ENCODE measurements around the gene PLAGL2. TPM values are rescaled to one million over a fixed set of nuclear protein-coding genes. Genes with fewer than 3 reads are reported as not detected.

Gene PLAGL2
- total RNA-seq, 1 experiment from 2014 or later: 40.4 TPM

DNA sequence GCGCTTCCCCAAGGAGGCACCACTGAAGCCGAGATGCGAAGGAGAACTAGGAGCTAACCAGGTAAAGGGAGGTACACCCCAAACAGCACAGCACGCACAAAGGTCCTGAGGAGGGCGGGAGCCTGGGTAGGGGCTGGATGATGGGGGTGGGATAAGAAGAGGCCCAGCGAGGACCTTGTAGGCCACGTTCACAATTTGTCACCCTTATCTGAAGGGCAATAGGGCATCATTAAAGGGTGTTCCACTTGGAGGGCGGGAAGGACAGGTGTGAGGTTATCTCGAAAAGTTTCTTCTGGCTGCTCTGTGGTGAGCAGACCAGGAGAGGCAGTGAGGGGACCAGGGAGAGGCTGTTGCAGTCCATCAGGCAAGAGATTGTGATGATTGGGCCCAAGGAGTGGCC is 25.7 kb upstream of the PLAGL2 start:
- H3K4me1 ChIP-seq (ENCODE audit: insufficient read depth, low read length, poor library complexity, severe bottlenecking): peaks cover 9% of the 10 kb centered on the region
- ChIA-PET POLR2A (ENCODE audit: low non-redundant PET) (no interaction called here), CTCF (no interaction called here)
- DNase-seq (ENCODE audit: low spot score): no peak
- intact Hi-C loops (cut with micrococcal nuclease; ENCODE audit: unreplicated experiment): no loop called here
- no peak overlapping the region for H3K4me3 ChIP-seq (ENCODE audit: low read depth, low read length, poor library complexity, severe bottlenecking)
- TF ChIP-seq, protein P1, sequence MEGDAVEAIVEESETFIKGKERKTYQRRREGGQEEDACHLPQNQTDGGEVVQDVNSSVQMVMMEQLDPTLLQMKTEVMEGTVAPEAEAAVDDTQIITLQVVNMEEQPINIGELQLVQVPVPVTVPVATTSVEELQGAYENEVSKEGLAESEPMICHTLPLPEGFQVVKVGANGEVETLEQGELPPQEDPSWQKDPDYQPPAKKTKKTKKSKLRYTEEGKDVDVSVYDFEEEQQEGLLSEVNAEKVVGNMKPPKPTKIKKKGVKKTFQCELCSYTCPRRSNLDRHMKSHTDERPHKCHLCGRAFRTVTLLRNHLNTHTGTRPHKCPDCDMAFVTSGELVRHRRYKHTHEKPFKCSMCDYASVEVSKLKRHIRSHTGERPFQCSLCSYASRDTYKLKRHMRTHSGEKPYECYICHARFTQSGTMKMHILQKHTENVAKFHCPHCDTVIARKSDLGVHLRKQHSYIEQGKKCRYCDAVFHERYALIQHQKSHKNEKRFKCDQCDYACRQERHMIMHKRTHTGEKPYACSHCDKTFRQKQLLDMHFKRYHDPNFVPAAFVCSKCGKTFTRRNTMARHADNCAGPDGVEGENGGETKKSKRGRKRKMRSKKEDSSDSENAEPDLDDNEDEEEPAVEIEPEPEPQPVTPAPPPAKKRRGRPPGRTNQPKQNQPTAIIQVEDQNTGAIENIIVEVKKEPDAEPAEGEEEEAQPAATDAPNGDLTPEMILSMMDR (conservative IDR thresholded peaks at IDR 0.05; ENCODE audit: low read depth, low read length): no peak
- TF ChIP-seq EZH2 (IDR thresholded peaks at IDR 0.05; ENCODE audit: borderline replicate concordance, low read depth, low read length, poor library complexity, severe bottlenecking): no peak
- H3K36me3 ChIP-seq (ENCODE audit: insufficient read depth, low read length, poor library complexity, severe bottlenecking): peaks cover 59% of the 10 kb centered on the region
- no peaks in the 10 kb centered on the region for H3K9me3 ChIP-seq (ENCODE audit: low read depth, low read length, poor library complexity, severe bottlenecking)
- H3K27ac ChIP-seq (ENCODE audit: low read depth, low read length, poor library complexity, severe bottlenecking): no peak overlapping the region
- no TSS peak for BruUV-seq (replicated peaks)
- H3K27me3 ChIP-seq (replicated peaks; ENCODE audit: insufficient read depth, low read depth, low read length, poor library complexity): no peaks in the 10 kb centered on the region

DNA sequence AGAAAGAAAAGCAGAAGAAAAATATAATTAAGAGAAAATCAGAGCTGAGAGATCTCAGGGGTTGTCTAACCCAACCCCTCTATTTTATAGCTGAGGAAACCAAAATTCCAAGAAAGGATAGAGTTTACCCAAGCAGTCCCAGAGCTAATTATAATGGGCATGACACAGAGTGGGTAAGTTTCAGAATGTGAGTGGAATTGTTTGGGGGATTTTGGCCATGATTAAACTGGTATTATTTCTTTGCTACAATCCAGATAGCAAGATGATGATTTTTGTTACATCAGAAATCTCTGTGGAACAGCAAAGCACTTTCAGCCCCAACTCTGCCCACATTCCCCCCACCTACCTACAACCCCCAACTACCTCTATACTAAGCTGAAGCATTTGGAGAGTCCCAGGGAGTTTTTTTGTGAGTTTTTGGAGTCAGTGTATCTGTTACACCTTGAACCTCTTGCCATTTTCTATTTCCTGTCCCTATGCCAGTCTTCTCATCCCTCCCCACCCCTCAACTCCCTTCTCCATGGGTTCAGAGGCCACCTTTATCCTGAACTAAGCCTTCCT is 24.9 kb upstream of the PLAGL2 start:
- peaks cover 64% of the 10 kb centered on the region for H3K36me3 ChIP-seq (ENCODE audit: insufficient read depth, low read length, poor library complexity, severe bottlenecking)
- no peak overlapping the region for H3K4me3 ChIP-seq (ENCODE audit: low read depth, low read length, poor library complexity, severe bottlenecking)
- intact Hi-C loops (cut with micrococcal nuclease; ENCODE audit: unreplicated experiment): no loop called here
- POLR2A ChIA-PET (ENCODE audit: low non-redundant PET): no interaction called here
- peaks cover 9% of the 10 kb centered on the region for H3K4me1 ChIP-seq (ENCODE audit: insufficient read depth, low read length, poor library complexity, severe bottlenecking)
- H3K9me3 ChIP-seq (ENCODE audit: low read depth, low read length, poor library complexity, severe bottlenecking): no peaks in the 10 kb centered on the region
- no peak for DNase-seq (ENCODE audit: low spot score)
- no peaks in the 10 kb centered on the region for H3K27me3 ChIP-seq (replicated peaks; ENCODE audit: insufficient read depth, low read depth, low read length, poor library complexity)
- BruUV-seq (replicated peaks): no TSS peak
- H3K27ac ChIP-seq (ENCODE audit: low read depth, low read length, poor library complexity, severe bottlenecking): peak overlapping the region; percentile 15
- TF ChIP-seq, protein P1 (conservative IDR thresholded peaks at IDR 0.05; ENCODE audit: low read depth, low read length): no peak
- TF ChIP-seq EZH2 (IDR thresholded peaks at IDR 0.05; ENCODE audit: borderline replicate concordance, low read depth, low read length, poor library complexity, severe bottlenecking): no peak
- CTCF ChIA-PET: no interaction called here

DNA sequence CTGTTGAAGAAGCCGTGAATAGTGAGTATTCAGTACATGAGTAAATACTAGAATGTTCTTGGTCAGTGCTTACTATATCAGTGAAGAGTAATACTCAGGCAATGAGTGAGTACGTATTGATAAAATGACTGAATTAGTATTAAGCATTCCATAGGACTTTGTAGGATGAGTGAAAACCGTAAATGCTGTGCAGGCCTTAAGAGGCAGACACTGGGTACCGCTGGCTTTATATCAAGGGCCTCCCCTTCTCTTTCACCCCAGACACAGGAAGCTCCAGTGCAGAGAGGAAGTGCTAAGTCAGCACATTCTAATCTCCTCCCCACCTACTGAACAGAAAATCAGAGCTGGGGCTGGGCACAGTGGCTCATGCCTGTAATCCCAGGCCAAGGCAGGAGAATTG is 24.3 kb upstream of the PLAGL2 start:
- intact Hi-C loops (cut with micrococcal nuclease; ENCODE audit: unreplicated experiment): no loop called here
- ChIA-PET CTCF (no interaction called here), POLR2A (ENCODE audit: low non-redundant PET) (no interaction called here)
- peak; percentile 46 for DNase-seq (ENCODE audit: low spot score)
- H3K4me1 ChIP-seq (ENCODE audit: insufficient read depth, low read length, poor library complexity, severe bottlenecking): peaks cover 9% of the 10 kb centered on the region
- H3K36me3 ChIP-seq (ENCODE audit: insufficient read depth, low read length, poor library complexity, severe bottlenecking): peaks cover 66% of the 10 kb centered on the region
- no peak for TF ChIP-seq EZH2 (IDR thresholded peaks at IDR 0.05; ENCODE audit: borderline replicate concordance, low read depth, low read length, poor library complexity, severe bottlenecking)
- TF ChIP-seq, protein P1 (conservative IDR thresholded peaks at IDR 0.05; ENCODE audit: low read depth, low read length): no peak
- H3K27ac ChIP-seq (ENCODE audit: low read depth, low read length, poor library complexity, severe bottlenecking): peak overlapping the region; percentile 15
- BruUV-seq (replicated peaks): no TSS peak
- H3K9me3 ChIP-seq (ENCODE audit: low read depth, low read length, poor library complexity, severe bottlenecking): no peaks in the 10 kb centered on the region
- H3K27me3 ChIP-seq (replicated peaks; ENCODE audit: insufficient read depth, low read depth, low read length, poor library complexity): no peaks in the 10 kb centered on the region
- H3K4me3 ChIP-seq (ENCODE audit: low read depth, low read length, poor library complexity, severe bottlenecking): no peak overlapping the region

All from A673 (cell line).